Measurements from ENCODE around the gene NPNT.
A peak's percentile ranks its signal among the peaks of the same experiment; 100 is the strongest.

Gene NPNT

GRCh38 chr4:105896461-105896942 lies 1.2 kb downstream of the NPNT start:
- DNase-seq (ENCODE audit: low spot score in 2 of 2) (no peak), ATAC-seq (ENCODE audit: low read depth) (no peak)
- Mint-ChIP-seq H3K4me1 (peaks cover 2% of the 10 kb centered on the region), H3K9me3 (no peaks in the 10 kb centered on the region), H3K4me3 (peak overlapping the region; percentile 21), H3K36me3 (no peaks in the 10 kb centered on the region), H3K27me3 (peaks cover 24% of the 10 kb centered on the region), H3K27ac (no peak overlapping the region)

GRCh38 chr4:105896984-105897775 lies 1.9 kb downstream of the NPNT start:
- Mint-ChIP-seq H3K27me3 (peaks cover 23% of the 10 kb centered on the region), H3K4me3 (no peak overlapping the region), H3K27ac (no peak overlapping the region), H3K36me3 (no peaks in the 10 kb centered on the region), H3K9me3 (no peaks in the 10 kb centered on the region), H3K4me1 (peaks cover 2% of the 10 kb centered on the region)
- DNase-seq (ENCODE audit: low spot score in 2 of 2) (no peak), ATAC-seq (ENCODE audit: low read depth) (no peak)

GRCh38 chr4:105900541-105900940 lies 5.3 kb downstream of the NPNT start:
- ATAC-seq (ENCODE audit: low read depth) (no peak), DNase-seq (ENCODE audit: low spot score in 2 of 2) (no peak)
- H3K27me3 Mint-ChIP-seq: peaks cover 15% of the 10 kb centered on the region
- H3K9me3 Mint-ChIP-seq: no peaks in the 10 kb centered on the region
- H3K36me3 Mint-ChIP-seq: no peaks in the 10 kb centered on the region
- H3K4me1 Mint-ChIP-seq: peaks cover 2% of the 10 kb centered on the region
- H3K4me3 Mint-ChIP-seq: no peak overlapping the region
- no peak overlapping the region for H3K27ac Mint-ChIP-seq

GRCh38 chr4:105902550-105903262 lies 7.4 kb downstream of the NPNT start:
- Mint-ChIP-seq H3K36me3 (no peaks in the 10 kb centered on the region), H3K27ac (no peak overlapping the region), H3K27me3 (peaks cover 17% of the 10 kb centered on the region), H3K4me3 (no peak overlapping the region), H3K9me3 (no peaks in the 10 kb centered on the region), H3K4me1 (peaks cover 2% of the 10 kb centered on the region)
- no peak for ATAC-seq (ENCODE audit: low read depth)
- DNase-seq (ENCODE audit: low spot score in 2 of 2): no peak

- no peaks in the 10 kb centered on the region for H3K4me1 Mint-ChIP-seq
Measured at GRCh38 chr4:105909787-105910281, 14.6 kb downstream of the NPNT start.

GRCh38 chr4:105911426-105911825 lies 16.2 kb downstream of the NPNT start:
- no peaks in the 10 kb centered on the region for H3K4me1 Mint-ChIP-seq
- H3K27me3 Mint-ChIP-seq: peaks cover 1% of the 10 kb centered on the region
- no peaks in the 10 kb centered on the region for H3K36me3 Mint-ChIP-seq
- H3K4me3 Mint-ChIP-seq: no peak overlapping the region
- no peak overlapping the region for H3K27ac Mint-ChIP-seq
- DNase-seq (ENCODE audit: low spot score in 2 of 2) (no peak), ATAC-seq (ENCODE audit: low read depth) (no peak)
- H3K9me3 Mint-ChIP-seq: no peaks in the 10 kb centered on the region

More at GRCh38 chr4:105909787-105910281, 14.6 kb downstream of the NPNT start:
- ATAC-seq (ENCODE audit: low read depth) (no peak), DNase-seq (ENCODE audit: low spot score in 2 of 2) (no peak)
- Mint-ChIP-seq H3K27ac (no peak overlapping the region), H3K9me3 (no peaks in the 10 kb centered on the region), H3K36me3 (no peaks in the 10 kb centered on the region), H3K27me3 (peaks cover 5% of the 10 kb centered on the region), H3K4me3 (no peak overlapping the region)

GRCh38 chr4:105912633-105913032 lies 17.4 kb downstream of the NPNT start:
- H3K4me1 Mint-ChIP-seq: no peaks in the 10 kb centered on the region
- ATAC-seq (ENCODE audit: low read depth) (no peak), DNase-seq (ENCODE audit: low spot score in 2 of 2) (no peak)
- peaks cover 1% of the 10 kb centered on the region for H3K27me3 Mint-ChIP-seq
- no peak overlapping the region for H3K27ac Mint-ChIP-seq
- H3K4me3 Mint-ChIP-seq: no peak overlapping the region
- no peaks in the 10 kb centered on the region for H3K36me3 Mint-ChIP-seq
- H3K9me3 Mint-ChIP-seq: no peaks in the 10 kb centered on the region

GRCh38 chr4:105917171-105917685 lies 22.0 kb downstream of the NPNT start:
- ATAC-seq (ENCODE audit: low read depth) (no peak), DNase-seq (ENCODE audit: low spot score in 2 of 2) (no peak)
- no peak overlapping the region for H3K27ac Mint-ChIP-seq
- H3K4me1 Mint-ChIP-seq: peaks cover 2% of the 10 kb centered on the region
- H3K9me3 Mint-ChIP-seq: no peaks in the 10 kb centered on the region
- H3K27me3 Mint-ChIP-seq: peaks cover 3% of the 10 kb centered on the region
- no peaks in the 10 kb centered on the region for H3K36me3 Mint-ChIP-seq
- H3K4me3 Mint-ChIP-seq: no peak overlapping the region

GRCh38 chr4:105921301-105921700 lies 26.0 kb downstream of the NPNT start:
- no peak for ATAC-seq (ENCODE audit: low read depth)

GRCh38 chr4:105923497-105924238 lies 28.4 kb downstream of the NPNT start:
- no peak for DNase-seq (ENCODE audit: low spot score in 2 of 2)
- Mint-ChIP-seq H3K4me3 (no peak overlapping the region), H3K36me3 (no peaks in the 10 kb centered on the region)

More at GRCh38 chr4:105921301-105921700, 26.0 kb downstream of the NPNT start:
- no peak for DNase-seq (ENCODE audit: low spot score in 2 of 2)
- Mint-ChIP-seq H3K4me1 (peaks cover 2% of the 10 kb centered on the region), H3K27ac (no peak overlapping the region), H3K4me3 (no peak overlapping the region), H3K27me3 (peaks cover 7% of the 10 kb centered on the region), H3K9me3 (no peaks in the 10 kb centered on the region), H3K36me3 (no peaks in the 10 kb centered on the region)

GRCh38 chr4:105924341-105924740 lies 29.1 kb downstream of the NPNT start:
- ATAC-seq (ENCODE audit: low read depth) (no peak), DNase-seq (ENCODE audit: low spot score in 2 of 2) (no peak)
- Mint-ChIP-seq H3K4me3 (no peak overlapping the region), H3K36me3 (no peaks in the 10 kb centered on the region), H3K27me3 (peaks cover 7% of the 10 kb centered on the region), H3K4me1 (peaks cover 2% of the 10 kb centered on the region), H3K27ac (no peak overlapping the region), H3K9me3 (no peaks in the 10 kb centered on the region)

More at GRCh38 chr4:105923497-105924238, 28.4 kb downstream of the NPNT start:
- H3K4me1 Mint-ChIP-seq: peaks cover 2% of the 10 kb centered on the region
- H3K27ac Mint-ChIP-seq: no peak overlapping the region
- no peaks in the 10 kb centered on the region for H3K9me3 Mint-ChIP-seq
- no peak for ATAC-seq (ENCODE audit: low read depth)
- peaks cover 7% of the 10 kb centered on the region for H3K27me3 Mint-ChIP-seq

GRCh38 chr4:105930698-105931097 lies 35.4 kb downstream of the NPNT start:
- DNase-seq (ENCODE audit: low spot score in 2 of 2) (no peak), ATAC-seq (ENCODE audit: low read depth) (no peak)
- Mint-ChIP-seq H3K27ac (no peak overlapping the region), H3K4me3 (no peak overlapping the region), H3K27me3 (no peaks in the 10 kb centered on the region), H3K4me1 (peaks cover 2% of the 10 kb centered on the region), H3K36me3 (no peaks in the 10 kb centered on the region), H3K9me3 (no peaks in the 10 kb centered on the region)

- no peak overlapping the region for H3K27ac Mint-ChIP-seq
- H3K9me3 Mint-ChIP-seq: no peaks in the 10 kb centered on the region
- no peak overlapping the region for H3K4me3 Mint-ChIP-seq
- peaks cover 2% of the 10 kb centered on the region for H3K4me1 Mint-ChIP-seq
- peaks cover 1% of the 10 kb centered on the region for H3K27me3 Mint-ChIP-seq
- no peaks in the 10 kb centered on the region for H3K36me3 Mint-ChIP-seq
- ATAC-seq (ENCODE audit: low read depth): no peak
- no peak for DNase-seq (ENCODE audit: low spot score in 2 of 2)
Measured at GRCh38 chr4:105933083-105933482, 37.8 kb downstream of the NPNT start.
